Epithelial cell of prostate (primary cell): ENCODE results near the gene KLF12.

Experiments
- DNase-seq: peaks from one replicate; pipeline ENCODE4 v3.0.0-alpha.2; 2011; ENCODE audit warnings: low read depth, low spot score
- H3K27ac ChIP-seq: fragments of 450-650 bp; 2 replicates; pipeline ENCODE4 v1.5.1; 2017; ENCODE audit warnings: mild to moderate bottlenecking

The KLF12 gene

DNA sequence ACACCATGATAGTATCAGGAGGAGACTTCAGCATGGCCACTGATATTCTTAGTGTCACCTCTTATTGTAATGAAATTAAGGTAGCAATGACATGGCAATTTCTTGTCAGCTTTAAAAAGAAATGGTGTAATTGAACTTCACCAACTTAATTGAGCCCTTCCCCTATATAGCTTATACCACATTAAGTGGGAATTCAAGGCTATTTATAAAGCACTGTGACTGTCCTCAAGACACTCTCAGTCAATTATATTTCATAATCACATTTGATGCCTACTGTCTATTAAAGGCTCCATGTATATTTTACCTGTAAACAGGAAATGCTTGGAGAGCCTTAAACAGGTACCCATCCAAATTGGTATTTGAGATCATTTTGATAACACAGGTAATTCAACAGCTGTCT is 28.3 kb downstream of the KLF12 start:
- no peak for DNase-seq
- no peak overlapping the region for H3K27ac ChIP-seq

DNA sequence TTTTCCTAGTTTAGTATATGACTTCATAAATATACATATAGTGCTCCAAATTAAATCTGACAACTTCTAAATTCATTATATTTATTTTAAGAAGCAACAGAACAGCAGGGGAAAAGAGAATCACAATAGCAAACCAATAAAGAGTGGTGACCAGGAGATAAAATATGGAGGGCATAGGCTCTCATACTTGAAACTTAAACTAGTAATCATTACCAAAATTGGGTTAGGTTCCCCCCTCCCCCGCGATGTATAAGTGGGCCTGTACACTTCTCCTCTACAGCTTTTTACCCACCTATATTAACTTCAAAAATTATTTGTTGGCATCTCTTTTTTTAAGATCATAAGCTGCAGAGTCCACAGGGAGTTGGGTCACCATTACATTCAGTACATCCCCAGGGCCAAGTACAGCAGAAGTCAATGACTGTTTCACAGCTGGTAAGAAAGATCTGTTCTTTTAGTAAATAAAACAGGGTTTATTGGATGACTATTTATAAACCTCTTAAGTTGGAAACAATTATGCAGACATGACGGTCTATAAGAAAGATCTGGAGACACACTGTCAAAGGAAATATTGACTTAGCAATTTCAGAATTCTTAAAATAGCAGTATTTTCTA is 29.4 kb downstream of the KLF12 start:
- no peak overlapping the region for H3K27ac ChIP-seq
- DNase-seq, result no peak

- no peak overlapping the region for H3K27ac ChIP-seq
- no peak for DNase-seq
Measured at GRCh38 chr13:74103970-74104555, 30.1 kb downstream of the KLF12 start.

DNA sequence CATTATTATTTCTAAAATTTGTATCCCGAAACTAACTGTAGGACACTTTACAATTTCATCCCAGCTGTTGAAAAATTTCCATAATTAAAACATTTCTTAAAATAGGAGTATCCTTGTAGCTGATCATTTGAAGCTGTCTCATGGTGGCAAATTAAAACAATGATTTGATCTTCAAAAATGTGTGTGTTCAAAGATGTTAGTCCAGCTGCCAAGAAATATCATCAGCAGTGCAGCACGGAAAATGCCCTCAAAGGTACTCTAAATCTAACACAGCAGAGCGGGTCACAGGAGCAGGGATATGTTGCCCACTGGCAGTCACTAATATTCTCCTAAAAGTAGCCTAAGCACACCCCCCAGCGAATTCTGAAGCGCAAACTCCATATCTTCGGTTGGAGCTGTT is 31.0 kb downstream of the KLF12 start:
- H3K27ac ChIP-seq, result no peak overlapping the region
- DNase-seq, result no peak

DNA sequence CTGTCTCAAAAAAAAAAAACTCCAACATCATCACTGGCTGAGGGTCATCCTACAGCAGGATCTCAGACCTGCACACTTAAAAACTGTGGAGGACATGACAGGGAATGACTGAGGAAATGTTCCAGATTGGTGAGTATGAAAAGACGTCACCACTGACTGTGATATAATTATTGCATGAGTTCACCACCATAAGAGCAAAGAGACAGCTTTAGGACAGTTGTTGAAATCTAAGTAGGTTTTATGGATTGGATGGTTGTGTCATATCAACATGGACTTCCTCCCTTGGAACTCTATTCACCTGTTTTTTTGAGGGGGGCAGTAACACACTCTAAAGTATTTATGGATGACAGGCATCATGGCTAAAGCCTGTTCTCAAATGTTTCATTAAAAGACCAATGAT is 31.5 kb downstream of the KLF12 start:
- DNase-seq, result no peak
- H3K27ac ChIP-seq, result no peak overlapping the region

DNA sequence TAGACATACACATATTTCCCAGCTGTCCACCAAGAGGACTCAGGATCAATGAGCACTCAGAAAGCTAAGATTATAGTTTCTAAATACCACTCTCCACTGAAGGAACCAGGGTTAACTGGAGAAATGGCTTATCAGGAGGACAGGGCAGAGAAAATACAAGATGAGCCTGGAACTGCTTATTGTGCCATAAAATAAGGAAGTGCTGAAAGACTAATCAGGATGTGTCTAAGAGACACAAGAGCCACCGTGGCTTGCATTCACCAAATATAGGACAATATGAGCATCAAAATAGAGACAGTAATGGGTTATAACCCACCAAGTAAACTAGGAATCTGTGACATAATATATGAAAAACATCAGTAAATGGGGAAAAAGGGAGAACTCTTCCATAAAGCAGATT is 32.8 kb downstream of the KLF12 start:
- no peak overlapping the region for H3K27ac ChIP-seq

GRCh38 chr13:74098077-74098476 is 36.1 kb downstream of the KLF12 start:
- DNase-seq, result no peak

More for the DNA sequence above, 32.8 kb downstream of the KLF12 start:
- no peak for DNase-seq

GRCh38 chr13:74097116-74097515 is 37.1 kb downstream of the KLF12 start:
- no peak overlapping the region for H3K27ac ChIP-seq
- DNase-seq, result no peak

More at GRCh38 chr13:74098077-74098476, 36.1 kb downstream of the KLF12 start:
- H3K27ac ChIP-seq, result no peak overlapping the region

GRCh38 chr13:74093691-74094090 is 40.5 kb downstream of the KLF12 start:
- no peak overlapping the region for H3K27ac ChIP-seq
- DNase-seq, result no peak

- no peak for DNase-seq
- H3K27ac ChIP-seq, result no peak overlapping the region
Measured at GRCh38 chr13:74092711-74093110, 41.5 kb downstream of the KLF12 start.

DNA sequence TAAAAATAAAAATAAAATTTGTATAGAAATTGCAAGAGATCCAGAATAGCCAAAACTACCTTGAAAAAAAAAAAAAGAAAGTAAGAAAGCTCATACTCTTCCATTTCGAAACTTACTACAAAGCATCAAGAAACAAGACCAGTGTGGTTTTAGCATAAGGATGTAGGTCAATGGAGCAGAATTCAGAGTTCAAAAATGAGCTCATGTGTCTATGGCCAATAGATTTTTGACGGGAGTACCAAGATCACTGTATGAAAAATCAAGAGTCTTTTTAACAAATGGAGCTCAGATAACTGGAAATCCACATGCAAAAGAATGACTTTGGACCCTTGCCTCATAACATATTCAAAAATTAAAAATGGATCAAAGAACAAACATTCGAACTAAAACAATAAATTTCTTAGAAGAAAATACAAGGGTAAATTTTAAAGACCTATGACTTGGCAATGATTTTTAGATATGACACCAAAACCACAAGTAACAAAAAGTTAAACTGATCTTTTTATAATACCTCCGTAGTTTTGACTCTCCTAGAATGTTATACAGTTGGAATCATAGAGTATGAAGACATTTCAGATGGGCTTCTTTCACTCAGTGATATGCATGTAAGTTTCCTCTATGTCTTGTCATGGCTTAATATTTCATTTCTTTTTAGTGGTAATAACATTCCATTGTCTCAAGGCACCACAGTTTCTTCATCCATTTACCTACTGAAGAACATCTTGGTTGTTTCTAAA is 43.2 kb downstream of the KLF12 start:
- no peak for DNase-seq
- H3K27ac ChIP-seq, result no peak overlapping the region

GRCh38 chr13:74090397-74090796 is 43.8 kb downstream of the KLF12 start:
- no peak overlapping the region for H3K27ac ChIP-seq
- no peak for DNase-seq

GRCh38 chr13:74087357-74087756 is 46.8 kb downstream of the KLF12 start:
- no peak overlapping the region for H3K27ac ChIP-seq
- no peak for DNase-seq
